Activated T-cell treated with anti-CD3 and anti-CD28 coated beads, Interleukin-2, amount 50 U/mL, for 4 hours (primary cell): ENCODE measurements around the gene MALRD1. TPM values are rescaled to one million over a fixed set of nuclear protein-coding genes. Genes with fewer than 3 reads are reported as not detected.

ENCODE experiments used
- ATAC-seq, 2 donors: fragments of 200-7000 bp; cut with Tn5 transposase; one replicate each; pipeline ENCODE4 v1.10.0; 2021
- DNase-seq: peaks from one replicate; pipeline ENCODE4 v3.0.0-alpha.2; 2020
- H3K27me3 Mint-ChIP-seq: one replicate; pipeline ENCODE4 v1.8.0; 2021; ENCODE audit warnings: low read depth, mixed read lengths
- H3K36me3 Mint-ChIP-seq: one replicate; pipeline ENCODE4 v1.8.0; 2022; ENCODE audit warnings: mixed read lengths; ENCODE audit not compliant: insufficient read depth
- H3K4me1 Mint-ChIP-seq: one replicate; pipeline ENCODE4 v1.8.0; 2021; ENCODE audit warnings: low read depth, mixed read lengths
- H3K4me3 Mint-ChIP-seq: one replicate; pipeline ENCODE4 v1.8.0; 2021; ENCODE audit warnings: mild to moderate bottlenecking, moderate library complexity, mixed read lengths
- H3K9me3 Mint-ChIP-seq: one replicate; pipeline ENCODE4 v1.8.0; 2021; ENCODE audit warnings: mixed read lengths
- total RNA-seq, 3 donors: library from RNA; stranded (reverse); gene quantifications; one replicate each; pipeline ENCODE4 v1.2.1, GENCODE V29; 2021

The MALRD1 gene
- total RNA-seq, 3 donors from 2014 or later, result not detected

DNA sequence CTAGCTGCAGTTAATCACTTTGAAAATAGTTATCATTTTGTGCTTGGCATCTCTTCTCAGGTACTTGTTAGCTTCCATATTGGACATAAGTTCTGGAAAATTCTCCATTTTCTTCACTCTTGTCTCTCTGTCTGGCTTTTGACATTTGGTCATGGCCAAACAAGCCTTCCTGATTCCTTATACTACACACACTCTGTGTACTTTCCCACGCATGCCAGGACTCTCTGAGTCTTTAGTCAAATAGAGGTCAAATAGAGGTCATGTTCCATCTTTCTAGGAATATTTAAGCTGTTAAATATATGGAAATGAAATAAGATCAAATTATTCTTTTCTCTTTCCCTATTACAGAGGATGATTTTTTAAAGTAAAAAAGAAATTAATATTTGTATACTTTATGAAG is 532.1 kb downstream of the MALRD1 start:
- Mint-ChIP-seq H3K4me1 (no peaks in the 10 kb centered on the region), H3K36me3 (no peaks in the 10 kb centered on the region)

DNA sequence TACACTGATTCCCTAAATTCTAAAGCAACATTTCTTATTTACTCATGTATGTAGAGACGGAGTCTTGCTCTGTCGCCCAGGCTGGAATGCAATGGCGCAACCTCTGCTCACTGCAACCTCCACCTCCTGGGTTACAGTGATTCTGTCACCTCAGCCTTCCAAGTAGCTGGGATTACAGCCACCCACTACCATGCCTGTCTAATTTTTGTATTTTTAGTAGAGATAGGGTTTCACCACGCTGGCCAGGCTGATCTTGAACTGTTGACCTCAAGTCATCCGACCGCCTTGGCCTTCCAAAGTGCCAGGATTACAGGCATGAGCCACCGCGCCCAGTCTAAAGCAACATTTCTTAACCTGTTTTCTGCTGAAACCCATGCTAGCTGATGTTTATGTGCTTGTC is 540.0 kb downstream of the MALRD1 start:
- Mint-ChIP-seq H3K4me3 (no peak overlapping the region), H3K9me3 (peaks cover 4% of the 10 kb centered on the region), H3K36me3 (no peaks in the 10 kb centered on the region), H3K27me3 (no peaks in the 10 kb centered on the region), H3K4me1 (no peaks in the 10 kb centered on the region)
- ATAC-seq, result no peak
- DNase-seq, result no peak

More for the DNA sequence above, 532.1 kb downstream of the MALRD1 start:
- H3K27me3 Mint-ChIP-seq, result no peaks in the 10 kb centered on the region
- no peak for ATAC-seq
- H3K4me3 Mint-ChIP-seq, result no peak overlapping the region
- DNase-seq, result no peak
- H3K9me3 Mint-ChIP-seq, result peaks cover 8% of the 10 kb centered on the region

DNA sequence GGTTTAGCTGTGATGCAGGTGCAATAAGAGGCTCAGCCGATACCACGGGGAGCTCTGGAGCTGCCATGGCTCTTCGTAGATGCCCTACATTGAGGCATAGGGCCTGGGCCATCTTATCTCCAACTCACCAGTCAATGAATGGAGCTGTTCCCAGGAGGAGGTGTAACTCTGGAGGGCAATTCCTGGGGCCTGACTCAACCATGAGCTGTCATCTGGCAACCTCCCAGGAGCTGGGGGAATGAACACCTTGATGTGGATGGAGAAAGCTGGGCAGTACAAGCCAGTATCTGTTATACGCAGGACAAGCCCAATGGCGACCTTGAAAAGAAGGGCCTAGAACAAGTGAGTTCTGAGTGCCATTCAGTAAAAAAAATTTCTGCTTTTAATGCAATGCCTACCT is 543.7 kb downstream of the MALRD1 start:
- Mint-ChIP-seq H3K9me3 (no peaks in the 10 kb centered on the region), H3K4me1 (no peaks in the 10 kb centered on the region), H3K36me3 (no peaks in the 10 kb centered on the region), H3K27me3 (no peaks in the 10 kb centered on the region), H3K4me3 (no peak overlapping the region)
- ATAC-seq (no peak), DNase-seq (no peak)

DNA sequence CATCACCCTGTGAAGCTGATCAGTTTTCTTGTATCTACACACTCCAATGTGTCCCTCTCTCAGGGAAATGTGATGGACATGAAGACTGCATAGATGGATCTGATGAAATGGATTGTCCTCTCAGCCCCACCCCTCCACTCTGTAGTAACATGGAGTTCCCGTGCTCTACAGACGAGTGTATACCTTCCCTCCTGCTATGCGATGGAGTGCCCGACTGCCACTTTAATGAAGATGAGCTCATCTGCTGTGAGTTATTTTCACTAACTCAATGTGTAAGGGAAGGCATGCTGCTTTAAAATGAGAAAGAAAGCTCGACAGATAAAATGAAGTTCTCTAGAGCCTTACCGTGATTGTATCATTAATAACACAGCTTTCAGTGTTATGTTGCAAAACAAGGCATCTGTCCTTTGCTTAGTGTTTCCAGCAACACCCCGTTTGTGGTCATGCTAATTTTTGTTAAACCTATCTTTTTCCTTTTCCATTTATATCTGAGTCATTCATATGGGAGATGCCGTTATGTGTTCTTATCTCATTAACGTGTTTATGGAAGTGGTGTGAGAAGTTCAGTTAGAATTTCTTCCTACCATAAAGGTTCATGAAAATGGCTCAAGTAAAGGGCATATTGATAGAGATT is 546.7 kb downstream of the MALRD1 start:
- no peak overlapping the region for H3K4me3 Mint-ChIP-seq
- no peak for ATAC-seq
- H3K36me3 Mint-ChIP-seq, result no peaks in the 10 kb centered on the region
- H3K4me1 Mint-ChIP-seq, result no peaks in the 10 kb centered on the region
- DNase-seq, result no peak
- H3K27me3 Mint-ChIP-seq, result no peaks in the 10 kb centered on the region
- H3K9me3 Mint-ChIP-seq, result peaks cover 4% of the 10 kb centered on the region

DNA sequence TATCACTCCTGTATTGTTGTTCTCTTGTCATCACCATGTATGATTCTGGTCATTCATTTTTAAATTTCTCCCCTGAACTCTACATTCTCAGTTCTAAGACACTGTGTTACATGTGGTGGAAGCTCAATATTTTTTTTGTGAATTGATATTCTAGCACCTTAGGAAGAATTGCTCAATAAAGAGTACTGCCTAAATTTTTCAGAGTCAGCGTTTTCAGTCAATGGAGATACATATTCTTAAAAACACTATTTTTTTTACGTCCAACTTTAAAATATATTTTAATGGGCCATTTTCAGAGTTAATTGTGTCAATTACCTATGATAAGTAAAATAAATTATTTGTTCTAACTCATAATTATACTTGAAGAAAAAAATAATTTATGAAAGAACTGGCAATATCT is 557.2 kb downstream of the MALRD1 start:
- no peaks in the 10 kb centered on the region for H3K36me3 Mint-ChIP-seq
- H3K4me1 Mint-ChIP-seq, result no peaks in the 10 kb centered on the region
- H3K9me3 Mint-ChIP-seq, result peaks cover 4% of the 10 kb centered on the region
- no peak overlapping the region for H3K4me3 Mint-ChIP-seq
- DNase-seq, result no peak
- H3K27me3 Mint-ChIP-seq, result no peaks in the 10 kb centered on the region
- ATAC-seq, result no peak

DNA sequence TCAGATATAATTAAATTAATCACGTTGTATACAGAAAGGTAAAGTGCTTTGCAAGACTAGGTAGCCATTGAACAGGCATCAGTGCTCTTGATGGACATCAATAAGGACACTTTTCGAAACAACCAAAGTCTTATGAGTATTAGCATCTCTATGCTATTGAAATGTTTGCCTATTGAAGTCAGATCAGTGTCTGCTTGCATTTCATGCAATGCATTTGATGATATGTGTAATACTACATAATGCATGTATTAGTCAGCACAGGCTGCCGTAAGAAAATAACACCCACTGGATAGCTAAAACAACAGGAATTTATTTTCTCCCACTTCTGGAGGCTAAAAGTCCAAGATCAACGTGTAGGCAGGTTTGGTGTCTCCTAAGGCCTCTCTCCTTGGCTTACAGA is 558.4 kb downstream of the MALRD1 start:
- H3K36me3 Mint-ChIP-seq, result no peaks in the 10 kb centered on the region

DNA sequence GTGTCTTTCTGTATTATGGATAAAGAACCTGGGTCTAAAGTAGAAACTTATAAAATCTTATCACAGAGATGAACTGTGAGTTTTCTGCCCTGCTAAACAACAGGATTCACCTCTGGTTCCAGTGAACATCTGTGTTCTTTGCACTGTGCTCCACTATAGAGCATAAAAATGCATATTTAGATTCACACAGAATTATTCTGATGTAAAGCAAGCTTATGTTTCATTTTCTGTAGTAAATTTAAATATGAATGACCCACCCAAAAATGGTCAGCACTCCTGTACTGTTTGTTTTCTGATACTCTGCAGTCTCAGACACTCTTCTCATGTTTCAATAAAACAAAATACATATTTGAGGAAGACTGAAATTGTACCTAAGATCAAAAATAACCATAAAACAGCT is 563.2 kb downstream of the MALRD1 start:
- Mint-ChIP-seq H3K4me1 (no peaks in the 10 kb centered on the region), H3K4me3 (no peak overlapping the region), H3K9me3 (peaks cover 10% of the 10 kb centered on the region), H3K27me3 (no peaks in the 10 kb centered on the region), H3K36me3 (no peaks in the 10 kb centered on the region)
- ATAC-seq, result no peak
- no peak for DNase-seq

More for the DNA sequence above, 558.4 kb downstream of the MALRD1 start:
- Mint-ChIP-seq H3K4me1 (no peaks in the 10 kb centered on the region), H3K4me3 (no peak overlapping the region), H3K9me3 (peaks cover 4% of the 10 kb centered on the region), H3K27me3 (no peaks in the 10 kb centered on the region)
- ATAC-seq, result no peak
- DNase-seq, result no peak

DNA sequence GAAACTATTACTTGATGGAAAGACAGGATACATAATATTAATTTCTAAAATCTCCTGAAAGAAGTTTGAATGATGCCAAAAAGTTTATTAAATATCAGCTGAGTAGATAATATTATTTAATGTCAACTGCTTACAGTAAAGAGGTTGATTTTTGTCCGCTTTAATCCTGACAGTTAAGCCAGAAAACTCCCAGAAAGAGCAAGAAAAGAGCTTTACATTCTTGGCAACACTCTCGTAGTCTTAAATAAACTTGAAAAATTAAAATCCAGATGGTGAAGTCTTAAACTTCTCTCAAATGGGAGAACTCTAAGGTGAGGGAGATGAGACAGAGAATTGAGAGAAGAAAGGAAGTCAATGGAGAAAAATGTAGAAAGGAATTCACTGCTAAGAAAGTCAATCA is 568.4 kb downstream of the MALRD1 start:
- Mint-ChIP-seq H3K9me3 (peaks cover 13% of the 10 kb centered on the region), H3K4me1 (no peaks in the 10 kb centered on the region), H3K27me3 (no peaks in the 10 kb centered on the region), H3K4me3 (no peak overlapping the region), H3K36me3 (no peaks in the 10 kb centered on the region)
- ATAC-seq (no peak), DNase-seq (no peak)

DNA sequence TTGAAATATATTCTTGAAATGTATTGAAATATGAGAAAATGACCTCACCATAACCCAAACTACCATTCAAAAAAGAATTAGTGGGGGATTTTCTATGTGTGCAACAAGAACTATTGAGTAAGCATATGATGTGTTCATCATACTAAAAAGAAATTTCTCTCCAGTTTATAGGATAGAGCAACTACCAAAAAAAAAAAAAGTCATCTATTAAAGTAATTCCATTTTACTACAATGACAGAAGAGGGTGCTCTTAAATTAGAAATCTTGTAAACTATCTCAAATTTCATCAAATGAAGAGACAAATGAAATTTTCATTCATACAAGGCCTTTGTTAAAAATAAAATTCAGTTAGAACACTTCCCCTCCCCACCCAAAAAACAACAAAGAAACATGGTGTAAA is 572.2 kb downstream of the MALRD1 start:
- Mint-ChIP-seq H3K9me3 (peaks cover 3% of the 10 kb centered on the region), H3K27me3 (no peaks in the 10 kb centered on the region), H3K4me1 (no peaks in the 10 kb centered on the region), H3K4me3 (no peak overlapping the region), H3K36me3 (no peaks in the 10 kb centered on the region)
- no peak for ATAC-seq
- DNase-seq, result no peak

DNA sequence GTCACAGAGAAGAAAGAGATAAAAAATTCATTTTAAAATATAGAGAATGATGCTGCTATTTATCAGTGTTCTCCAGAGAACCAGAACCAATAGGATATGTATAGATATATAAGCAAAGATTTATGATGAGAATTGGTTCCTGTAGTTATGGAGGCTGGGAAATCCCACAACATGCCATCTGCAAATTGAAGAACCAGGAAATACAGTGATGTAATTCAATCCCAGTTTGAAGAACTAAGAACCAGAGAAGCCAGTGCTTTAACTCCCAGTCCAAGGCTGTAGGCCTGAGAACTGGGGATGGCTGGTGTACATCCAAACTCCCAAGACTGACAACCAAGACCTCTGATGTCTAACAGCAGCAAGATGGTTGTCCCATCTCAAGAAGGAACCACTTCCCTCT is 574.7 kb downstream of the MALRD1 start:
- Mint-ChIP-seq H3K4me3 (no peak overlapping the region), H3K36me3 (no peaks in the 10 kb centered on the region)

DNA sequence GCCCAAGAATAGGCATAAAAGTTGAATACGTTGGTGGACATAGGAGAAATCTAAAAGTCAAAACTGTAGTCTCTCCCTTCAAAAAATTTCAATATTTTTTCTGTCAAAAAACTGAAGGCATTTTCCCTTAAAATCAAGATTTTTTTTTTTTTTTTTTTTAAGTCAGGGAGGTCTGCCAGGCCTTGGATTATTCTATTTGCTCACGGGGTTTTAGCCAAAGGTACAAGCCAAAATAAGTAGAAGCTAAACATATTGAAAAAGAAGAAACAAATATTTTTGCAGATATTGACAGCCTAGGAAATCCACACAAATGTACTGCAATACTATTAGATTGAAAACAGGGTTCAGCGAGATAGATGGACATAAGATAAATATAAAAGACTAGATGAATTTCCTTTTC is 577.6 kb downstream of the MALRD1 start:
- Mint-ChIP-seq H3K27me3 (no peaks in the 10 kb centered on the region), H3K36me3 (no peaks in the 10 kb centered on the region), H3K4me3 (no peak overlapping the region), H3K9me3 (no peaks in the 10 kb centered on the region), H3K4me1 (no peaks in the 10 kb centered on the region)
- no peak for DNase-seq
- no peak for ATAC-seq

More for the DNA sequence above, 574.7 kb downstream of the MALRD1 start:
- no peaks in the 10 kb centered on the region for H3K4me1 Mint-ChIP-seq
- DNase-seq (no peak), ATAC-seq (no peak)
- no peaks in the 10 kb centered on the region for H3K27me3 Mint-ChIP-seq
- no peaks in the 10 kb centered on the region for H3K9me3 Mint-ChIP-seq

DNA sequence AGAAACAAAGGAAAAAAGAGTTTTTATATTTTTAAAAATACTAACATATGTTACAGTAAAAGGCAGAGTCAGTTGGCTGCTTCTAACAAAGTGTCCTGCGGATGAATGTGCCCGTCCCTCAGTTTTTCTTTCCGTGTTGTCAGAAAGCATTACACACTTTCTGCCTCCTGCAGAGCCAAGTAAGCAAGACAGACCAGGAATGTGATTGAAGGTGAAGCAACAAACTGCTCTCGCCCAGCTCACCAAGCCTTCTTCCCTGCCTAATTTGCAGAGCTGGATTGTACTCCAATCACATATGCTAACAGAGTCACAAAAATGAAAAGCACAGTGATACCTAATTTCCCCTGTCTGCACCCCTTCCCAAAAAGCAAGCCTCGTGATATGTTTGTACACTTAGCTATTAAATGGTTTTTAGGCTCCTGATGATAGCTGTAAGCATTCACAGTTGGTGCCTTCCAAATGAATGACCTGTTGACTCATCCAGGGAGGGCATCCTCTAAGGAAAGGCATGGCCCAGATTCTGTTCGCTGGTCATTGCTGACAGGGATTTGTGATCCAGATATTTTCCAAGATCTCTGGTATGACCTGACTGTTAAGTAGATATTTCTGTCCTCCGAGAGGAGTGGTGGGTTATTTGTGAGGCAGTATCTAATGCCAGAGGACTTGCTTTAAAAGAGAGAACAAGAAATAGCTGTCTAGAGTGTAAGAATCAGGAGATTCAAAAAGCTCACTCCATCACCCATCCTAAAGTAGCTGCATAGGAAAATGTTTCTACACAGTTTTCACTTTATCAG is 580.4 kb downstream of the MALRD1 start:
- Mint-ChIP-seq H3K36me3 (no peaks in the 10 kb centered on the region), H3K9me3 (peaks cover 3% of the 10 kb centered on the region), H3K4me3 (no peak overlapping the region), H3K4me1 (no peaks in the 10 kb centered on the region), H3K27me3 (no peaks in the 10 kb centered on the region)
- ATAC-seq, result no peak
- DNase-seq, result no peak

DNA sequence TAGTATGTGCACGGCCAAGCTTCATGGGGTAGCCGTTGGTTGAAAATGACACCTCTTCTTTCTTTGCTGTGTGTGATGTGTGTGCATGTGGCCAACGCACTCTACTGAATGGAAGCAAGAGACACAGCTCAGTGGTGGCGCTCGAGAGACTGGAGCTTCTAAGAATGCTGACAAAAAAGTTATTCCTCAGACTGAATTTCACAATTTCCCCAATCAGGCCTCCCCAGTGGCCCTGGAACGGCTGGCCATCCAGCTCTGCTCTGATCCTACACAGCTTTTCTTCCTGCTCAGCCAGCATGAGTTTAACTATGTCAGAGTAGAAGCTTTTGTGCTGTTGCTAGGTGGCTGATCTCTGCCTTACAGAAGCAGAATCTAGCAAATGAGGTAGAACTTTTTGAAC is 581.0 kb downstream of the MALRD1 start:
- no peak for DNase-seq
- H3K4me1 Mint-ChIP-seq, result no peaks in the 10 kb centered on the region
- no peak for ATAC-seq
- peaks cover 3% of the 10 kb centered on the region for H3K9me3 Mint-ChIP-seq
- no peaks in the 10 kb centered on the region for H3K27me3 Mint-ChIP-seq
- H3K4me3 Mint-ChIP-seq, result no peak overlapping the region
- H3K36me3 Mint-ChIP-seq, result no peaks in the 10 kb centered on the region

DNA sequence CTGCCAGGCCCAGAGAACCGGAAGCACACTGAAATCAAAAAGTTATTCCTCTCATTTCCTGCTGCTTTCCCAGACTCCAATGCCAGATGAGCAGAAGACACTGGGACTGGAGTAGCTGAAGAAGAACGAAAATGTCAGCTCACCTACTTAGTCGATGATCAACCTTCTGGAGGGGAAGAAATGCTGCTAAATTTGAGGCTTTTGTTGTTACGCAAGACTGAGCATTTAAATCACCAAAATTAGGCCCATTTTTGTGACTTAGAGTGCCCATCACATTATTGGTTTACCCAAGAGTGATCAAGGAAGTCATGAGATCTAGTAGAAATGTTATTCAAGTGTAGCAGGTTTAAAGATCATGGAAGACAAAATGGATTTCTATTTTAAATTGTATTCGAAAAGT is 585.6 kb downstream of the MALRD1 start:
- Mint-ChIP-seq H3K9me3 (peaks cover 9% of the 10 kb centered on the region), H3K27me3 (no peaks in the 10 kb centered on the region), H3K4me1 (peaks cover 3% of the 10 kb centered on the region), H3K36me3 (no peaks in the 10 kb centered on the region), H3K4me3 (no peak overlapping the region)
- DNase-seq (no peak), ATAC-seq (no peak)

DNA sequence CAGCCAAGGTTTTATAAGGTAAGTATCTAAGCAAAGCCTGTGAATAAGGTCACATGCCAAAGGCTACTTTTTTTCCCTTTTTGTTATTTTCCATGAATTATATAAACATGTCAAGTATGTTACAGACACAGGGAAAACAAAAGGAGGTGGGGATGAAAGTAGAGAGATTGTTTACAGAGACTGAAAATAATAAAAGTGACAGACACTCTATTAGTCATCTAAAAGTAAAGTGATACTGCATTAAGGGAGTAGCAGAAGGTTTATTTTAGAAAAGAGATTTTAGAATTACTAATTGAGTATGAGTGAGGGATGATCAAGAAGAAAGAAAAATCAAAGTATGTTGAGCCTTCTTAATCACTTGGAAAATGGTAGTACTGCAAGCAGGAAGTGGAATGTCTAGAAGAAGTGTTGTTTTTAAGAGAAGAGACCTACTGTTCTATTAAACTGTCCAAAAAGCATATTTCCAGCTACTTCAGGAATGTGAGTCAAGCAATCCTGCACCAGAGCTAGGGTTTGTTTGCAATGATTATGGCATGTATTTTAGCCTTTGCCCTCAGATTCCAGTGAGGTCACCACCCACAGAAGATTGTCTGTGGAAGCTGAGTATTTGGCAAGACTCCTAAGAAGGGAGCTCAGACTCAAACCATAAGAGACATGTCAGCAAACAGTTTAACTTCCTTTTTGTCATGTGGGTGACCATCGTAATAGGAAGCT is 589.7 kb downstream of the MALRD1 start:
- DNase-seq (no peak), ATAC-seq (no peak)
- Mint-ChIP-seq H3K27me3 (no peaks in the 10 kb centered on the region), H3K4me3 (peak overlapping the region; percentile 37), H3K4me1 (peaks cover 3% of the 10 kb centered on the region), H3K9me3 (peaks cover 6% of the 10 kb centered on the region), H3K36me3 (no peaks in the 10 kb centered on the region)
